ENCODE measurements around the gene FHIT. TPM values are rescaled to one million over a fixed set of nuclear protein-coding genes. Genes with fewer than 3 reads are reported as not detected.

Gene FHIT
- total and polyA plus RNA-seq, 10 of the 15 experiments (the other 5 are each of a cell fraction or from before 2014, with no cell fraction given): 4.2 to 14.9 (median 9.4) TPM

DNA sequence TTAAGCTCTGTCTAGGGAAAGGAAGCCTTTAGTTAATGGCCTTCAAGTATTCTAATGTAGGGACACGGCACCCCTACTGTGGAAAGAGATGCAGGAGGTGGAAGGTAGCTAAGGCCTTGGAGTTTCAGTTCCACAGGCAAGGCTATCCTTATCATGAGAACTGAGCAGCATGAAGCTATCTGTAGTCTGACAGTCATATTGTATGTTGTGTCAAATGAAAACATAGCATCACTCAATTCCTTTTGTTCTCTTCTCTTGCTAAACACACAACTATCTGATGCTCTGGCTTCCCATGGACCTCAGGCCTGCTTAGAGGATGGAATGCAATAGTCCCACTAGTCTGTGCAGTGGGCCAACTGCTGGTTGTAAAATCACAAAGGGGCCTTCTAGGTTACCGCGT lies 380.9 kb downstream of the FHIT start (continued):
- TF ChIP-seq NFXL1 (IDR thresholded peaks at IDR 0.05; ENCODE audit: borderline replicate concordance) (no peak), SP1 (IDR thresholded peaks at IDR 0.05; ENCODE audit: low read depth, low read length) (no peak), HCFC1 (IDR thresholded peaks at IDR 0.05; ENCODE audit: low read length) (no peak), ZBED1 (IDR thresholded peaks at IDR 0.05; ENCODE audit: borderline replicate concordance) (no peak), NR2C2 (IDR thresholded peaks at IDR 0.05; ENCODE audit: borderline replicate concordance, control insufficient read depth, insufficient read length, low read depth) (no peak), SMC3 (IDR thresholded peaks at IDR 0.05; ENCODE audit: borderline replicate concordance, low read length) (no peak)
- TF ChIP-seq, protein P1, sequence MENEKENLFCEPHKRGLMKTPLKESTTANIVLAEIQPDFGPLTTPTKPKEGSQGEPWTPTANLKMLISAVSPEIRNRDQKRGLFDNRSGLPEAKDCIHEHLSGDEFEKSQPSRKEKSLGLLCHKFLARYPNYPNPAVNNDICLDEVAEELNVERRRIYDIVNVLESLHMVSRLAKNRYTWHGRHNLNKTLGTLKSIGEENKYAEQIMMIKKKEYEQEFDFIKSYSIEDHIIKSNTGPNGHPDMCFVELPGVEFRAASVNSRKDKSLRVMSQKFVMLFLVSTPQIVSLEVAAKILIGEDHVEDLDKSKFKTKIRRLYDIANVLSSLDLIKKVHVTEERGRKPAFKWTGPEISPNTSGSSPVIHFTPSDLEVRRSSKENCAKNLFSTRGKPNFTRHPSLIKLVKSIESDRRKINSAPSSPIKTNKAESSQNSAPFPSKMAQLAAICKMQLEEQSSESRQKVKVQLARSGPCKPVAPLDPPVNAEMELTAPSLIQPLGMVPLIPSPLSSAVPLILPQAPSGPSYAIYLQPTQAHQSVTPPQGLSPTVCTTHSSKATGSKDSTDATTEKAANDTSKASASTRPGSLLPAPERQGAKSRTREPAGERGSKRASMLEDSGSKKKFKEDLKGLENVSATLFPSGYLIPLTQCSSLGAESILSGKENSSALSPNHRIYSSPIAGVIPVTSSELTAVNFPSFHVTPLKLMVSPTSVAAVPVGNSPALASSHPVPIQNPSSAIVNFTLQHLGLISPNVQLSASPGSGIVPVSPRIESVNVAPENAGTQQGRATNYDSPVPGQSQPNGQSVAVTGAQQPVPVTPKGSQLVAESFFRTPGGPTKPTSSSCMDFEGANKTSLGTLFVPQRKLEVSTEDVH (IDR thresholded peaks at IDR 0.05; ENCODE audit: low read depth, partially characterized antibody): no peak
- TF ChIP-seq, protein P2, sequence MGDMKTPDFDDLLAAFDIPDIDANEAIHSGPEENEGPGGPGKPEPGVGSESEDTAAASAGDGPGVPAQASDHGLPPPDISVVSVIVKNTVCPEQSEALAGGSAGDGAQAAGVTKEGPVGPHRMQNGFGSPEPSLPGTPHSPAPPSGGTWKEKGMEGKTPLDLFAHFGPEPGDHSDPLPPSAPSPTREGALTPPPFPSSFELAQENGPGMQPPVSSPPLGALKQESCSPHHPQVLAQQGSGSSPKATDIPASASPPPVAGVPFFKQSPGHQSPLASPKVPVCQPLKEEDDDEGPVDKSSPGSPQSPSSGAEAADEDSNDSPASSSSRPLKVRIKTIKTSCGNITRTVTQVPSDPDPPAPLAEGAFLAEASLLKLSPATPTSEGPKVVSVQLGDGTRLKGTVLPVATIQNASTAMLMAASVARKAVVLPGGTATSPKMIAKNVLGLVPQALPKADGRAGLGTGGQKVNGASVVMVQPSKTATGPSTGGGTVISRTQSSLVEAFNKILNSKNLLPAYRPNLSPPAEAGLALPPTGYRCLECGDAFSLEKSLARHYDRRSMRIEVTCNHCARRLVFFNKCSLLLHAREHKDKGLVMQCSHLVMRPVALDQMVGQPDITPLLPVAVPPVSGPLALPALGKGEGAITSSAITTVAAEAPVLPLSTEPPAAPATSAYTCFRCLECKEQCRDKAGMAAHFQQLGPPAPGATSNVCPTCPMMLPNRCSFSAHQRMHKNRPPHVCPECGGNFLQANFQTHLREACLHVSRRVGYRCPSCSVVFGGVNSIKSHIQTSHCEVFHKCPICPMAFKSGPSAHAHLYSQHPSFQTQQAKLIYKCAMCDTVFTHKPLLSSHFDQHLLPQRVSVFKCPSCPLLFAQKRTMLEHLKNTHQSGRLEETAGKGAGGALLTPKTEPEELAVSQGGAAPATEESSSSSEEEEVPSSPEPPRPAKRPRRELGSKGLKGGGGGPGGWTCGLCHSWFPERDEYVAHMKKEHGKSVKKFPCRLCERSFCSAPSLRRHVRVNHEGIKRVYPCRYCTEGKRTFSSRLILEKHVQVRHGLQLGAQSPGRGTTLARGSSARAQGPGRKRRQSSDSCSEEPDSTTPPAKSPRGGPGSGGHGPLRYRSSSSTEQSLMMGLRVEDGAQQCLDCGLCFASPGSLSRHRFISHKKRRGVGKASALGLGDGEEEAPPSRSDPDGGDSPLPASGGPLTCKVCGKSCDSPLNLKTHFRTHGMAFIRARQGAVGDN (IDR thresholded peaks at IDR 0.05): no peak
- TF ChIP-seq, protein P3, sequence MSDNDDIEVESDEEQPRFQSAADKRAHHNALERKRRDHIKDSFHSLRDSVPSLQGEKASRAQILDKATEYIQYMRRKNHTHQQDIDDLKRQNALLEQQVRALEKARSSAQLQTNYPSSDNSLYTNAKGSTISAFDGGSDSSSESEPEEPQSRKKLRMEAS (IDR thresholded peaks at IDR 0.05; ENCODE audit: low read depth, low read length): no peak
